ENCODE results near the gene AACS.
"Not testable (repeated sequence)": the region's sequence is repeated elsewhere in the genome, so short reads cannot be mapped to it uniquely, and the experiment has no call there.

The AACS gene

GRCh38 chr12:125121106-125121505 is 55.9 kb downstream of the AACS start:
- no peak for DNase-seq (ENCODE audit: insufficient read length, low spot score)
- FAIRE-seq = no peak

- FAIRE-seq = no peak
- no peak for DNase-seq (ENCODE audit: insufficient read length, low spot score)
Measured at GRCh38 chr12:125122668-125123067, 57.4 kb downstream of the AACS start.

- FAIRE-seq (peak; percentile 42), DNase-seq (ENCODE audit: insufficient read length, low spot score) (no peak)
Measured at GRCh38 chr12:125124320-125124966, 59.2 kb downstream of the AACS start.

- FAIRE-seq (no peak), DNase-seq (ENCODE audit: insufficient read length, low spot score) (no peak)
Measured at GRCh38 chr12:125125271-125125670, 60.0 kb downstream of the AACS start.

- DNase-seq (ENCODE audit: insufficient read length, low spot score) (no peak), FAIRE-seq (no peak)
Measured at GRCh38 chr12:125128439-125129178, 63.4 kb downstream of the AACS start.

- no peak for FAIRE-seq
- DNase-seq (ENCODE audit: insufficient read length, low spot score) = no peak
Measured at GRCh38 chr12:125129179-125129571, 63.9 kb downstream of the AACS start.

GRCh38 chr12:125129591-125130255 is 64.5 kb downstream of the AACS start:
- DNase-seq (ENCODE audit: insufficient read length, low spot score) = no peak
- no peak for FAIRE-seq

GRCh38 chr12:125131958-125132357 is 66.7 kb downstream of the AACS start:
- DNase-seq (ENCODE audit: insufficient read length, low spot score) (no peak), FAIRE-seq (no peak)

- no peak for FAIRE-seq
- DNase-seq (ENCODE audit: insufficient read length, low spot score) = no peak
Measured at GRCh38 chr12:125132698-125133400, 67.6 kb downstream of the AACS start.

- DNase-seq (ENCODE audit: insufficient read length, low spot score) = no peak
- FAIRE-seq = no peak
Measured at GRCh38 chr12:125133616-125134015, 68.4 kb downstream of the AACS start.

- no peak for DNase-seq (ENCODE audit: insufficient read length, low spot score)
- FAIRE-seq = no peak
Measured at GRCh38 chr12:125134576-125134975, 69.3 kb downstream of the AACS start.

- FAIRE-seq = no peak
Measured at GRCh38 chr12:125135906-125136305, 70.7 kb downstream of the AACS start.

GRCh38 chr12:125136702-125137101 is 71.5 kb downstream of the AACS start:
- DNase-seq (ENCODE audit: insufficient read length, low spot score) = no peak
- FAIRE-seq = no peak

More at GRCh38 chr12:125135906-125136305, 70.7 kb downstream of the AACS start:
- DNase-seq (ENCODE audit: insufficient read length, low spot score) = no peak

- FAIRE-seq (no peak), DNase-seq (ENCODE audit: insufficient read length, low spot score) (no peak)
Measured at GRCh38 chr12:125137766-125138344, 72.6 kb downstream of the AACS start.

GRCh38 chr12:125140279-125141209 is 75.3 kb downstream of the AACS start:
- DNase-seq (ENCODE audit: insufficient read length, low spot score) (peak; percentile 81), FAIRE-seq (no peak)

GRCh38 chr12:125141210-125141573 is 76.0 kb downstream of the AACS start:
- not testable (repeated sequence) for DNase-seq (ENCODE audit: insufficient read length, low spot score)
- peak; percentile 80 for FAIRE-seq

GRCh38 chr12:125142601-125143000 is 77.4 kb downstream of the AACS start:
- no peak for DNase-seq (ENCODE audit: insufficient read length, low spot score)

GRCh38 chr12:125143491-125143890 is 78.3 kb downstream of the AACS start:
- FAIRE-seq = no peak
- DNase-seq (ENCODE audit: insufficient read length, low spot score) = no peak

More at GRCh38 chr12:125142601-125143000, 77.4 kb downstream of the AACS start:
- FAIRE-seq = no peak

GRCh38 chr12:125145196-125145595 is 80.0 kb downstream of the AACS start:
- FAIRE-seq = no peak
- DNase-seq (ENCODE audit: insufficient read length, low spot score) = no peak

GRCh38 chr12:125148316-125148715 is 83.1 kb downstream of the AACS start:
- DNase-seq (ENCODE audit: insufficient read length, low spot score) = no peak
- peak; percentile 79 for FAIRE-seq

Data from HTR-8/SVneo (cell line).